NCI-H1417 (cell line): Measurements from ENCODE around the gene ZNF827.
A peak's percentile ranks its signal among the peaks of the same experiment; 100 is the strongest.

ENCODE experiments used
- DNase-seq, 3 experiments: peaks; one replicate each; lab custom pipeline; 2025; lab: John Stamatoyannopoulos, UW

The ZNF827 gene

DNA sequence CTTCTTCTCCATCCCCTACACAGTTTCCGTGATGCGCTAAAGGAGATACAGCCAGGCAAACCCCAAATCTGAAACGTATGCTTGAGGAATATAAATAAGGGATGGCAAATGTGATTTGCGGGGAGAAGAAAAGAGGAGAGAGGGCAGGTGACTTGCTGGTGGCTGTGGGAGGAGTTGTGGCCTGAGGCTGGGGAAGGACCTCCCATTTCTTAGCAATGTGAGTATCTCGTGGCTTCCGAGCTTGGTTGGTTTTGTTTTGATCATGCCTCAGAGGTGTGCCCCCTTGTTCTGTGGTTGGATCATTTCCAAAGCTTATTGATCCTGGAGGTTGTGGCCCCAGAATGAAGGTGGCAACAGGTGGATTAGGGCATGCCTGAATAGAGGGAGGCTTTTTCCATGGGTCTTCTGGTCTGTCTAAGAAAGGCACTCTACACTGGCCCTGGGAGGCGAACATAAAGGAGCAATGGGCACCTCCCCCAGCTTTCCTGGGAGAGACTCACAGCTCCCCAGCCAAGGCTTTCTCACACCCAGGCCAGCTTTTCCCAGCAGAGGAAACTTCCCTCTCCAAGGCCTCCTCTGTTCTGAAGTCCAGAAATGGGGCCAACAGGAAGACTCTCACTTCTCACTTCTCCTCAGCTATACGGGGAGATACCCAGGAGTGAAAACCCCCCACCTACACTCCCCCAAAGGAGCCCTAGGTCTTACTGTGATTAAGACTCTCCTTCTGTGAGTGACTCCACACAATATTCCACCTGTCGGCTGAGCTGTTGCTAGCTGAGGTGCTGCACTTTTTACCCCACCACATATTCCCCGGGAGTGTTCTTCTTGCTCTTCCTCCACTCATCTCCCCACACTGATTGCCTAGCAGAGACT is 218.6 kb downstream of the ZNF827 start:
- DNase-seq = no peak

DNA sequence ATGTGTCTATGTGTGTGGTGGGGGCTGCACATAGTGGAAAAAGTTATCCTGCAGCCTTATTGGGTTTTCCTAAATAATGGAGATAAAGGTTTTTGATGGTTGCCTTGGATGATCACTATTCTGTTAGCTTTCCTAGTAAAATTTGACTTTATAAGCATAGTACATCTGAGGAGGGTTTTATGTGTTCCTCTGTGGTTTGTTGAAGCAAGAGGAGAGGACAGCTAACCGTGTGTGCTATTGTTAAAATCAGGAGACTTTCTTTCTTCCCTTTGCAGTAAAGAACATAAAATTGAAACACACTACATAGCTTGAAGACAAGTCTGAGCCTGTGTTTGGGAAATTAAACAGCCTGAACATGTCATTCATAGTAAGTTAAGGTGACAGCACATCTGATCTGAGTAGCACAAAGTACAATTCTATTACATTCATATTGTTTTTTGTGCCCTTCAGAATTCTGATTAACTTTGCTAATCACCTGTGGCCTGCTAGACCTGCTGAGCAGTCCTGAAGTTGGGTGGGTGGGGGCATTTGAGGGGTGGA is 221.9 kb downstream of the ZNF827 start:
- no peak for DNase-seq

DNA sequence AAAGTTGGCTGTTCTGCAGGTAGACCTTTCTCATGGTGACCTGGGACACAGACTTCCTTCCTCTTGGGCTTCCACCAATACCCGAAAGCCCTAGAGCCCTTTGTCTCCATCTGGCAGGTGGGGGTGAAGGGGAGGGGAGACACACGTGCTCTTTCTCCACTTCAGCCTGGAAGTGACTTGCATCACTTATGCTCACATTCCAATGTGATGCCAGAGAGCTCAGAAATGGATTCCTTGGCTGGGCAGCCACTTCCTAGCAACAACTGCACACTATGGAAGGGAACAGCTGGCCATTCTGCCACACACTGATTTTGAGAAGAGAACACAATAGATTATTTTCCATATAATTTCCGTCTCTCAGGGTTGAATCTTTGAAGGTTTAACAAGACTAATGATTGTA is 222.4 kb downstream of the ZNF827 start:
- no peak for DNase-seq

DNA sequence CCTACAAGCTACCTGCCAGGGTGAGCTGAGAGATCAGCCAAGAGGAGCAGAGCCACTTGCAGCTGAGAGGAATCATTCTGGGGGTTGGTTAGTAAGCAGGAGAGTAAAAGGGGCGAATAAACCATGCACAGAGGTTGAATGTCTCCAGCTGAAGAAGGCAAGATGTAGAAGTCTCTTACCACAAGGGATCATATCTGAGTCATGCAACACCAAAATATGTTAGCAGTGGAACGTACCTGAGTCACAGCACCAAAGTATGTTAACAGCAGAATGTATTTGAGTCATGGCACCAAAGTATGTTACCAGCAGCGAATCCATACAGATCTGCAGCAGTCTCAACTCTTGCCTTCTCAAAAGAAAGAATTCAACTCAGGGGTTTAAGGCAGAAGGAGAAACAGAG is 228.8 kb downstream of the ZNF827 start:
- DNase-seq = no peak

DNA sequence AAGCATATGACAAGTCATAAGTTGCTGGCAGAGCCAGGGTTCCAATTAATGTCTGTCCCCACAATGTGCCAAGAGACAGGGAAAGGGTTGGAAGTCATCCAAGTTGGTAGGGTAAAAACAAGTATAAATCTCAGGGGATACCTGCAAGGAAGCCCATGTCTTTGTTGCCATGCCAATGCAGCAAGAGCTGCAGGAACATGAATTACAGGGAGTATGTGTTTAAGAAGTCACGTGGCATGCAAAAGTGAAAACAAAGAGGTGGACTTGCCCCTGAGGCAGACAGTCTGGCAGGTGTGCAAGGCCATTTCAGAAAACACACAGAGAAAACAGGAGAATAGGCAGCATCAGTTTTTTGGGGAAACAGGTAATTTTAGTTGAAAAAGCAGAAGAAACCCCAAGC is 229.3 kb downstream of the ZNF827 start:
- peak; percentile 56 to 77 (median 58) for DNase-seq
